Ovary (tissue), 9 donors: ENCODE measurements around the gene ALG5. TPM values are rescaled to one million over a fixed set of nuclear protein-coding genes. Genes with fewer than 3 reads are reported as not detected.

ENCODE experiments used
- DNase-seq, 5 donors: peaks; one replicate each; pipeline ENCODE4 v3.0.0-alpha.2; 2019 to 2020
- H3K27ac ChIP-seq, 2 donors: fragments of 200-600 bp; one replicate each; pipeline versions ENCODE4 v1.5.1 to v1.8.0; 2019 to 2022
- H3K27me3 ChIP-seq: fragments of 200-600 bp; one replicate; pipeline ENCODE4 v1.8.0; 2022
- H3K36me3 ChIP-seq: fragments of 200-600 bp; sonication (generic); one replicate; pipeline ENCODE4 v1.5.1; 2019
- H3K4me1 ChIP-seq: one replicate; pipeline ENCODE4 v1.8.1; 2013; ENCODE audit warnings: mild to moderate bottlenecking, moderate library complexity; ENCODE audit not compliant: insufficient read depth
- H3K4me3 ChIP-seq: fragments of 200-600 bp; sonication (generic); one replicate; pipeline ENCODE4 v1.5.1; 2017
- H3K9me3 ChIP-seq, 2 donors: fragments of 200-600 bp in 1 of 2; sonication (generic) in 1 of 2; one replicate each; pipeline versions ENCODE4 v1.5.1 to v1.8.1; 2013 to 2019; ENCODE audit warnings: mild to moderate bottlenecking in 1 of 2, moderate library complexity in 1 of 2
- EP300 ChIP-seq: sonication (generic); formaldehyde crosslinking; IDR thresholded peaks from one replicate; pipeline ENCODE4 v1.6.1; 2017; ENCODE audit warnings: antibody characterized with exemption
- POLR2A ChIP-seq: fragments of 450-650 bp; IDR thresholded peaks from one replicate; pipeline ENCODE4 v1.6.1; 2017; ENCODE audit warnings: antibody characterized with exemption, mild to moderate bottlenecking, moderate library complexity
- WGBS, 3 donors: extraction: QIAGEN DNeasy Blood & Tissue Kit in 1 of 3; methylation state at CpG; one replicate each; pipeline versions ENCODE4 v1.1.5 to v1.1.7; 2013 to 2017; 5-methylcytosine and 5-hydroxymethylcytosine counted together
- intact Hi-C, 4 donors: fragments of 100-400 bp; cut with DNase I; formaldehyde crosslinking; loops; one replicate each; pipeline versions ENCODE4 v1.11.0 to v1.15.1; 2022 to 2023
- polyA plus RNA-seq, 2 donors: library from polyadenylated mRNA; stranded (reverse); fragments of 200-250 nt in 1 of 2; fragments of 350-450 nt in 1 of 2; fragmentation: Illumina TruSeq in 1 of 2; extraction: RNeasy Lipid Tissue Mini Kit (QIAGEN cat#74804) in 1 of 2; gene quantifications; one replicate each; pipeline ENCODE4 v1.2.3, GENCODE V29; 2013 to 2014
- total RNA-seq, 7 donors: library from RNA; depleted of rRNA in 2 of 7; stranded (reverse); fragments of >200 nt in 2 of 7; fragmentation: NEBNext Ultra II Directional in 3 of 7; extraction: Animal tissue kit (Norgen Biotek cat#: 25700) in 3 of 7; gene quantifications; one replicate each; pipeline versions ENCODE4 v1.1.0 to v1.2.4, GENCODE V29; 2016 to 2023
- TF ChIP-seq, protein P1 (sequence below), 3 donors: fragments of 450-650 bp in 2 of 3; fragments of 200-600 bp in 1 of 3; IDR thresholded peaks; one replicate each; pipeline versions ENCODE4 v1.5.1 to v1.8.0; 2016 to 2022; ENCODE audit warnings: antibody characterized with exemption in 3 of 3, mild to moderate bottlenecking in 1 of 3
- donor health status: DM: no; HTN: no; CAD: no; lungs with moderate emphysema.
- donor health status: DM: no; HTN: no; CAD: no.
- donor health status: Bipolar disorder and iron deficiency.
- donor health status: DM: yes; HTN: yes; CAD: no.
- donor health status: DM: no; HTN: no; CAD: no.
- donor health status: DM: yes; HTN: yes; CAD: no.

ALG5 gene
- total and polyA plus RNA-seq, 9 donors, result 19.8 to 37.7 (median 24.6) TPM

DNA sequence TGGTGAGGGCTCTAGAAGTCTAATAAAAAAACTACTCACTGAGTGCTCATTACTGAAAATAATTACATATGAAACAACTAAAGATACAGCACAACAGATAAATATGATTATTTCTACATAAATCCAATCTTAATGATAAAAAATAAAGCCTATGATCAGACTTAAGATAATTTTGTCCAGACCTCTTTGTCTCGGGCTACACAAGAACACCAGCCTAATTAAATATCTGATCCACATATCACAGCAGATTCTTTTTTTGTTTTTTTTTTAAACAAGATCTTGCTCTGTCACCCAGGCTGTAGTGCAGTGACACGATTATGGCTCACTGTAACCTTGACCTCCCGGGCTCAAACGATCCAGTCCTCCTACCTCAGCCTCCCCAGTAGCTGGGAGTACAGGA lies 48.8 kb downstream of the ALG5 start:
- no peaks in the 10 kb centered on the region for H3K27me3 ChIP-seq
- DNase-seq, result no peak
- WGBS, 3 donors, result 73 to 84% (median 74%) methylated on average over 4 of the region's 4 CpGs
- H3K4me1 ChIP-seq, result no peaks in the 10 kb centered on the region
- TF ChIP-seq POLR2A (no peak), EP300 (no peak)
- TF ChIP-seq, protein P1, sequence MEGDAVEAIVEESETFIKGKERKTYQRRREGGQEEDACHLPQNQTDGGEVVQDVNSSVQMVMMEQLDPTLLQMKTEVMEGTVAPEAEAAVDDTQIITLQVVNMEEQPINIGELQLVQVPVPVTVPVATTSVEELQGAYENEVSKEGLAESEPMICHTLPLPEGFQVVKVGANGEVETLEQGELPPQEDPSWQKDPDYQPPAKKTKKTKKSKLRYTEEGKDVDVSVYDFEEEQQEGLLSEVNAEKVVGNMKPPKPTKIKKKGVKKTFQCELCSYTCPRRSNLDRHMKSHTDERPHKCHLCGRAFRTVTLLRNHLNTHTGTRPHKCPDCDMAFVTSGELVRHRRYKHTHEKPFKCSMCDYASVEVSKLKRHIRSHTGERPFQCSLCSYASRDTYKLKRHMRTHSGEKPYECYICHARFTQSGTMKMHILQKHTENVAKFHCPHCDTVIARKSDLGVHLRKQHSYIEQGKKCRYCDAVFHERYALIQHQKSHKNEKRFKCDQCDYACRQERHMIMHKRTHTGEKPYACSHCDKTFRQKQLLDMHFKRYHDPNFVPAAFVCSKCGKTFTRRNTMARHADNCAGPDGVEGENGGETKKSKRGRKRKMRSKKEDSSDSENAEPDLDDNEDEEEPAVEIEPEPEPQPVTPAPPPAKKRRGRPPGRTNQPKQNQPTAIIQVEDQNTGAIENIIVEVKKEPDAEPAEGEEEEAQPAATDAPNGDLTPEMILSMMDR (IDR thresholded peaks at IDR 0.05), result no peak
- intact Hi-C loops, result no loop called here
- no peaks in the 10 kb centered on the region for H3K9me3 ChIP-seq
- no peak overlapping the region for H3K4me3 ChIP-seq
- H3K36me3 ChIP-seq, result no peaks in the 10 kb centered on the region
- H3K27ac ChIP-seq, result no peak overlapping the region

DNA sequence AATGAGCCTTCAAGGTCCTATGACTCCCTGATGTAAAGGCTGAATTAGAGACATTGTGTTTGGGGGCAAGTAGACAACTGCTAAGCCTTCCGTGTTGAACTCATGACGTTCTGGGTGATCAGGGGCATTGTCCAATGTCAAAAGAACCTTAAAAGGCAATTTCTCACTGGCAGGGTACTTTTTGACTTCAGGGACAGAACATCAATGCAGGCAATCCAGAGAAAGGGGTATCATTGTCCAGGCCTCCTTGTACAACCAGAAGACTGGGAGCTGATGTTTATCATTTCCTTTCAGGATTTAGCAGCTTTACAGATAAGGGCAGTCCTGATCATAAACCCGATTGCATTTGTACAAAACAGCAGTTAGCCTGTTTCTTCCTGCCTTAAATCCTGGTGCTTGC lies 54.1 kb downstream of the ALG5 start:
- Histone ChIP-seq H3K4me3 (no peak overlapping the region), H3K36me3 (no peaks in the 10 kb centered on the region), H3K9me3 (no peaks in the 10 kb centered on the region), H3K4me1 (no peaks in the 10 kb centered on the region), H3K27ac (no peak overlapping the region), H3K27me3 (no peaks in the 10 kb centered on the region)
- intact Hi-C loops, result no loop called here
- TF ChIP-seq, protein P1 (IDR thresholded peaks at IDR 0.05), result no peak
- no peak for TF ChIP-seq POLR2A
- TF ChIP-seq EP300, result no peak
- 41 to 50% (median 45%) methylated on average over 3 of the region's 3 CpGs for WGBS, 3 donors
- no peak for DNase-seq

DNA sequence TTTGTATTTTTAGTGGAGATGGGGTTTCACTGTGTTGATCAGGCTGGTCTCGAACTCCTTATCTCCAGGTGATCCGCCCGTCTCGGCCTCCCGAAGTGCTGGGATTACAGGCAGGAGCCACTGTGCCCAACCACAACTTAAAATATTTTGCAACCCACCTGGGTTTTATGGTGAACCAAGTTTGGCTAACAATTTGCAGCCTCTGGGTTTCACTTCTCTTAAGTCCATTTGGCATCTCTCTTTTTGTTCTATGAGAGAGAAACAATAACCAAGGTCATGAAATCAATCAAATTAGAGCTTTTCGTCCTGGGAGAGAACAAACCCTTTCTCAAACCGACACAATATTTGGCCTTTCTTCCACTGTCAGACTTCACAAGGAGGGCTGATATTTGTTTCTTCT lies 73.5 kb downstream of the ALG5 start:
- intact Hi-C loops, result no loop called here

DNA sequence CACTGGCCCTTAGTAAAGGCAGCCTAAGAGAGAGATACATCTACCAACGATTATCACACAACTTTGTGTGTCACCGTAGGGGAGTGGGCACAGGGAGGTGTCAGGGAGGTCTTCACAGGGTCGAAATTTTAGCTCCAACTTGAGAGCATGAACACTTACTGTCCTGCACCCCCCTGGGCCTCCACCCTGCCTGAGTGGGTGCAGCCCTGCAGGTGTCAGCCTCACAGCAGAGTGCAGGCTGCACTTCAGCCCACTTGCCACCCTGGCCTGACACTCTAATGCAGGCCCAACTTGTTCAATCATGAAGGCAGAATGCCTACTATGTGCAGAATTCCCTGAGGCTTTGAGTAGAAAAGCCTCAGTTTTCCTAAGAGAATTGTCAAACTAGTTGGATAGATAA lies 75.1 kb downstream of the ALG5 start:
- 70 to 82% (median 72%) methylated on average over 3 of the region's 3 CpGs for WGBS, 3 donors
- Histone ChIP-seq H3K4me1 (no peaks in the 10 kb centered on the region), H3K4me3 (no peak overlapping the region), H3K9me3 (no peaks in the 10 kb centered on the region), H3K27me3 (no peaks in the 10 kb centered on the region), H3K27ac (no peak overlapping the region), H3K36me3 (no peaks in the 10 kb centered on the region)
- TF ChIP-seq, protein P1 (IDR thresholded peaks at IDR 0.05), result no peak
- TF ChIP-seq POLR2A (no peak), EP300 (no peak)
- no peak for DNase-seq
- intact Hi-C loops, result no loop called here

More for the DNA sequence above, 73.5 kb downstream of the ALG5 start:
- WGBS, 3 donors, result 65 to 70% (median 67%) methylated on average over 7 of the region's 7 CpGs
- no peak for DNase-seq
- H3K36me3 ChIP-seq, result no peaks in the 10 kb centered on the region
- no peak overlapping the region for H3K27ac ChIP-seq
- no peaks in the 10 kb centered on the region for H3K9me3 ChIP-seq
- no peak overlapping the region for H3K4me3 ChIP-seq
- no peaks in the 10 kb centered on the region for H3K27me3 ChIP-seq
- TF ChIP-seq POLR2A, result no peak
- no peaks in the 10 kb centered on the region for H3K4me1 ChIP-seq

DNA sequence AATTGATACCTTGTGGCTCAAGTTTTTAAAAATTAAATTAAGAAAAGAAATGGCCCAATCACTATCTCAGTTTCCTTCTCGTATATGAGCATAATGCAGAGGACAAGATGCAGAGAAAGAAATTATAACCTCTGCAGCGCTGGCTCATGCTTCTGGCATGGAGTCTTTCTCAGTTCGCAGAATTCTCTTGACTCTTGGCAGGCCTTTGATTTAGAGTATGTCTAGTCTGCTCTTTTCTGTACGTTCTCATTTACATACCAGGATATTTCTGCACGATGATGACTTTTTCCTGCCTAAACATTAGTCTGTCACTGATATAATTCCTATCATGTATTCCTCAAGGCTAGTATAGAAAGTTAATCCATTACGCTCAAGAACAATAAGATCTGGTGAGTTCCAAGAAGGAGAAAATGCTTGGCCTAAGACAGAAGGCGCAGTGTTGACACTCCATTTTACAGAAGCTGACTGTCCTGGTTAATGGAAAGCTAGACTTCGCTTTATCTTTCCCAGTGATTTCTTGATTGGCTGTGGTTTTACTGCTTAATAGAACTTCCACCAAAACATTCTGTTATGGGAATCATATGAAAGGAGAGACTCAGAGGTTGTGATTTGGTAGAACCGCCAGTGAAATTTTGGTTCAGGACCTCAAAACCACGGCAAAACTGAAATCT lies 77.4 kb downstream of the ALG5 start:
- H3K4me3 ChIP-seq, result no peak overlapping the region
- no peak overlapping the region for H3K27ac ChIP-seq
- H3K9me3 ChIP-seq, result no peaks in the 10 kb centered on the region
- peaks cover 1% of the 10 kb centered on the region for H3K4me1 ChIP-seq
- 80 to 83% (median 81%) methylated on average over 10 of the region's 10 CpGs for WGBS, 3 donors
- intact Hi-C loops, result no loop called here
- DNase-seq, result no peak
- TF ChIP-seq POLR2A (no peak), EP300 (no peak)
- TF ChIP-seq, protein P1 (IDR thresholded peaks at IDR 0.05), result no peak
- no peaks in the 10 kb centered on the region for H3K27me3 ChIP-seq
- no peaks in the 10 kb centered on the region for H3K36me3 ChIP-seq
